ELF-1 (cell line): Measurements from ENCODE around the gene DCTN1.

Experiments used
- DNase-seq: peaks from one replicate; pipeline ENCODE4 v3.0.0-alpha.2; 2016; ENCODE audit warnings: low read depth, low spot score

The DCTN1 gene

GRCh38 chr2:74325815-74326214, 54.3 kb downstream of the DCTN1 start:
- DNase-seq = no peak

GRCh38 chr2:74321737-74322136, 58.4 kb downstream of the DCTN1 start:
- no peak for DNase-seq

GRCh38 chr2:74317701-74318100, 62.4 kb downstream of the DCTN1 start:
- DNase-seq = no peak

- peak; percentile 58 for DNase-seq
These were observed 63.4 kb downstream of the DCTN1 start for GRCh38 chr2:74316627-74317295.

- no peak for DNase-seq
These were observed 66.0 kb downstream of the DCTN1 start for GRCh38 chr2:74314107-74314506.

GRCh38 chr2:74313497-74313896, 66.6 kb downstream of the DCTN1 start:
- no peak for DNase-seq

GRCh38 chr2:74312913-74313312, 67.2 kb downstream of the DCTN1 start:
- no peak for DNase-seq
